PFSK-1 (cell line): Measurements from ENCODE around the gene PRKAR2A.

Experiments
- FOXP2 ChIP-seq: optimal IDR thresholded peaks from 2 replicates; pipeline ENCODE3; 2011; ENCODE audit warnings: borderline replicate concordance, control low read depth, inconsistent platforms; ENCODE audit not compliant: insufficient read depth; ENCODE audit errors: extremely low read length, extremely low read depth
- POLR2AphosphoS5 ChIP-seq: IDR thresholded peaks from 2 replicates; pipeline ENCODE4 v1.6.1; 2012; ENCODE audit warnings: low read depth, mild to moderate bottlenecking, control low read depth, low read length, moderate library complexity
- SIN3A ChIP-seq: IDR thresholded peaks from 2 replicates; pipeline ENCODE4 v1.6.1; 2012; ENCODE audit warnings: mild to moderate bottlenecking, low read length, moderate library complexity, borderline replicate concordance; ENCODE audit not compliant: insufficient read depth
- TAF1 ChIP-seq: IDR thresholded peaks from 2 replicates; pipeline ENCODE4 v1.6.1; 2012; ENCODE audit warnings: low read length, control low read depth, borderline replicate concordance; ENCODE audit not compliant: insufficient read depth
- TF ChIP-seq, protein P1 (sequence below), 2 experiments: IDR thresholded peaks; 2 replicates each; pipeline versions ENCODE4 v1.6.1 to v1.8.0; 2011 to 2012; ENCODE audit warnings: low read depth in 2 of 2, low read length in 2 of 2, control low read depth in 1 of 2, inconsistent platforms in 1 of 2, mild to moderate bottlenecking in 1 of 2, moderate library complexity in 1 of 2; ENCODE audit not compliant: insufficient read depth in 1 of 2

The PRKAR2A gene

DNA sequence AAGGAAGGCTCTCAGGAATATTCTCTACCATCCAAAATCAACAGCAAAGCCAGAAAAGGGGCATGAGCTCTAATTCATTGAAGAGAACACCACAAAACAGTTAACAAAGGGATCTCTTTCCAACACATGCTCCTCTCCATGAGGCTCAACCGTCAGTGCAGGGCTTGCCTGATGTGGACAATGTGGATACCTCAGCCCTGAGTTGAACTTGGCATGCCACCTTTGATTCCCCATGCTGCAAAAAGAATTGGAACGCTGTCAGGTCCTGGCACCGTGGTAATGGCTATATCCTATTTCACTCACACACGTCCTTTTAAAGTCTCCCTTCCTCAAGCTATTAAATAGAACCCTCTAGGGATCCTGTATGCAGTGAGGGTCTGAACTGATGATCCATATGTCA, 100.0 kb downstream of the PRKAR2A start:
- no peak for TF ChIP-seq FOXP2
- no peak for TF ChIP-seq POLR2AphosphoS5
- TF ChIP-seq, protein P1, sequence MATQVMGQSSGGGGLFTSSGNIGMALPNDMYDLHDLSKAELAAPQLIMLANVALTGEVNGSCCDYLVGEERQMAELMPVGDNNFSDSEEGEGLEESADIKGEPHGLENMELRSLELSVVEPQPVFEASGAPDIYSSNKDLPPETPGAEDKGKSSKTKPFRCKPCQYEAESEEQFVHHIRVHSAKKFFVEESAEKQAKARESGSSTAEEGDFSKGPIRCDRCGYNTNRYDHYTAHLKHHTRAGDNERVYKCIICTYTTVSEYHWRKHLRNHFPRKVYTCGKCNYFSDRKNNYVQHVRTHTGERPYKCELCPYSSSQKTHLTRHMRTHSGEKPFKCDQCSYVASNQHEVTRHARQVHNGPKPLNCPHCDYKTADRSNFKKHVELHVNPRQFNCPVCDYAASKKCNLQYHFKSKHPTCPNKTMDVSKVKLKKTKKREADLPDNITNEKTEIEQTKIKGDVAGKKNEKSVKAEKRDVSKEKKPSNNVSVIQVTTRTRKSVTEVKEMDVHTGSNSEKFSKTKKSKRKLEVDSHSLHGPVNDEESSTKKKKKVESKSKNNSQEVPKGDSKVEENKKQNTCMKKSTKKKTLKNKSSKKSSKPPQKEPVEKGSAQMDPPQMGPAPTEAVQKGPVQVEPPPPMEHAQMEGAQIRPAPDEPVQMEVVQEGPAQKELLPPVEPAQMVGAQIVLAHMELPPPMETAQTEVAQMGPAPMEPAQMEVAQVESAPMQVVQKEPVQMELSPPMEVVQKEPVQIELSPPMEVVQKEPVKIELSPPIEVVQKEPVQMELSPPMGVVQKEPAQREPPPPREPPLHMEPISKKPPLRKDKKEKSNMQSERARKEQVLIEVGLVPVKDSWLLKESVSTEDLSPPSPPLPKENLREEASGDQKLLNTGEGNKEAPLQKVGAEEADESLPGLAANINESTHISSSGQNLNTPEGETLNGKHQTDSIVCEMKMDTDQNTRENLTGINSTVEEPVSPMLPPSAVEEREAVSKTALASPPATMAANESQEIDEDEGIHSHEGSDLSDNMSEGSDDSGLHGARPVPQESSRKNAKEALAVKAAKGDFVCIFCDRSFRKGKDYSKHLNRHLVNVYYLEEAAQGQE (IDR thresholded peaks at IDR 0.05; ENCODE audit: insufficient read depth in 1 of 2, low read depth in 2 of 2, low read length in 2 of 2): no peak
- no peak for TF ChIP-seq SIN3A
- no peak for TF ChIP-seq TAF1

DNA sequence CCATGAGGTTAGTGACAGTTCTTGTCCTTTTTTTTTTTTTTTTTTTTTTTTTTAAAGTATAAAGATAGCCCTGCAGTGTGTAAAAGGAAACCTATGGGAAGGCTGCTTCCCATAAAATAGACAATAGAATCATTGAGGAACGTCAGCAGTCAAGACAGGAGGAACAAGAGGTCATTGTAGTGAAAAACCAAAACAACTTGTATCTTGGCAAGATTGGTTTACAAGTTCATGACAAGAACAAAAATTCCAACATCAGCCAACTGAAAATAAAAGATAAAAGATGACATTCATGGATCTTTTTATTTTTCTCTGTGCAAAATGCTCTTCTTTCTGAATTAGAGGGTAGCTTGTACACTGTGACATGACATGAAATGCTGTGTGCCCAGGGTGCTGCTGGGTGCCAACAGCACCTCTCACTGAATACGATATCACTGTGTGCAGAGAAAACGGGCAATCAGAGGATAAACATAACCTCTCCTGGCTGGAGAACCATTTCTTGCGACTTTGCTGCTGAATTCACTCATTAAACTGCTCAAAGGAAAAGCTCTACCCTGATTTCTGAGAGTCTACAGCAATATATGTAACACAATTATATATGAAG, 100.6 kb downstream of the PRKAR2A start:
- TF ChIP-seq SIN3A (no peak), FOXP2 (no peak), POLR2AphosphoS5 (no peak), TAF1 (no peak)
- TF ChIP-seq, protein P1 (IDR thresholded peaks at IDR 0.05; ENCODE audit: insufficient read depth in 1 of 2, low read depth in 2 of 2, low read length in 2 of 2): no peak

GRCh38 chr3:48743773-48744172, 103.9 kb downstream of the PRKAR2A start:
- TF ChIP-seq POLR2AphosphoS5: no peak
- no peak for TF ChIP-seq TAF1
- TF ChIP-seq FOXP2: no peak
- TF ChIP-seq, protein P1 (IDR thresholded peaks at IDR 0.05; ENCODE audit: insufficient read depth in 1 of 2, low read depth in 2 of 2, low read length in 2 of 2): no peak
- TF ChIP-seq SIN3A: no peak

- no peak for TF ChIP-seq TAF1
- TF ChIP-seq FOXP2: peak; percentile 49
Observed at GRCh38 chr3:48739955-48740823, 107.5 kb downstream of the PRKAR2A start.

- TF ChIP-seq SIN3A: no peak
- TF ChIP-seq FOXP2: no peak
- no peak for TF ChIP-seq TAF1
- TF ChIP-seq, protein P1 (IDR thresholded peaks at IDR 0.05; ENCODE audit: insufficient read depth in 1 of 2, low read depth in 2 of 2, low read length in 2 of 2): no peak
- no peak for TF ChIP-seq POLR2AphosphoS5
Observed at GRCh38 chr3:48739617-48739954, 108.1 kb downstream of the PRKAR2A start.
